H1 (cell line): ENCODE results near the gene FSCN2. TPM values are rescaled to one million over a fixed set of nuclear protein-coding genes. Genes with fewer than 3 reads are reported as not detected.
"Not testable (repeated sequence)": the region's sequence is repeated elsewhere in the genome, so short reads cannot be mapped to it uniquely, and the experiment has no call there.

Source experiments
- CTCF ChIA-PET: fragments of 300-600 bp; sonication (Branson Sonifier 250); formaldehyde crosslinking; loops from one replicate; lab custom pipeline; 2021; ENCODE audit not compliant: partially characterized antibody; lab: Charles Lee
- POLR2A ChIA-PET: fragments of 300-600 bp; sonication (Branson Sonifier 250); formaldehyde crosslinking; loops from one replicate; lab custom pipeline; 2021; ENCODE audit warnings: inconsistent platforms; ENCODE audit not compliant: partially characterized antibody; lab: Charles Lee
- DNase-seq, 2 experiments: peaks; one replicate each; pipeline versions ENCODE4 v3.0.0 to v3.0.0-alpha.2; 2010 to 2022; ENCODE audit warnings: low spot score in 2 of 2, low read depth in 1 of 2, mixed read lengths in 1 of 2
- FAIRE-seq: peaks from 2 replicates; lab custom pipeline; 2011; peaks lifted over from hg19 to GRCh38; lab: Jason Lieb, UNC
- H2AFZ ChIP-seq: 2 replicates; pipeline ENCODE4 v1.8.1; 2012; ENCODE audit warnings: low read length, inconsistent platforms
- H2AK5ac ChIP-seq: 2 replicates; pipeline ENCODE4 v1.6.1; 2013; ENCODE audit warnings: low read depth, low read length
- H2BK120ac ChIP-seq: replicated peaks from 2 replicates; pipeline ENCODE3; 2013; ENCODE audit warnings: low read depth, low read length, inconsistent platforms
- H2BK12ac ChIP-seq: 2 replicates; pipeline ENCODE4 v1.6.1; 2013; ENCODE audit warnings: low read depth, low read length
- H2BK15ac ChIP-seq: 2 replicates; pipeline ENCODE4 v1.6.1; 2013; ENCODE audit warnings: low read length
- H2BK20ac ChIP-seq: 2 replicates; pipeline ENCODE4 v1.6.1; 2013; ENCODE audit warnings: low read length
- H2BK5ac ChIP-seq: 2 replicates; pipeline ENCODE4 v1.6.1; 2013; ENCODE audit warnings: low read depth, low read length
- H3K14ac ChIP-seq: 2 replicates; pipeline ENCODE4 v1.6.1; 2013; ENCODE audit warnings: inconsistent platforms; ENCODE audit not compliant: insufficient read length
- H3K18ac ChIP-seq: 2 replicates; pipeline ENCODE4 v1.6.1; 2013; ENCODE audit warnings: low read length; ENCODE audit errors: extremely low read depth
- H3K23ac ChIP-seq: 2 replicates; pipeline ENCODE4 v1.6.1; 2013; ENCODE audit warnings: inconsistent platforms; ENCODE audit not compliant: insufficient read length
- H3K23me2 ChIP-seq: 2 replicates; pipeline ENCODE4 v1.6.1; 2013; ENCODE audit warnings: low read depth, low read length
- H3K27ac ChIP-seq: 2 replicates; pipeline ENCODE4 v1.6.1; 2011; ENCODE audit warnings: low read depth, low read length, inconsistent platforms
- H3K27me3 ChIP-seq, 4 experiments: replicated peaks in 1 of 4; 1 replicate in 1 of 4; 2 replicates in 3 of 4; pipeline versions ENCODE4 v1.6.1 to v1.8.1; 2011 to 2013; ENCODE audit warnings: low read length in 3 of 4, mild to moderate bottlenecking in 3 of 4, inconsistent platforms in 2 of 4, mixed read lengths in 2 of 4, moderate library complexity in 1 of 4; ENCODE audit not compliant: control insufficient read depth in 3 of 4, insufficient read depth in 3 of 4; ENCODE audit errors: extremely low read depth in 1 of 4
- H3K36me3 ChIP-seq, 4 experiments: 2 replicates each; pipeline versions ENCODE4 v1.6.1 to v1.8.1; 2011 to 2013; ENCODE audit warnings: mild to moderate bottlenecking in 4 of 4, low read length in 3 of 4, moderate library complexity in 2 of 4, control low read depth in 1 of 4, inconsistent platforms in 1 of 4; ENCODE audit not compliant: insufficient read depth in 4 of 4, control insufficient read depth in 2 of 4
- H3K4ac ChIP-seq: replicated peaks from 2 replicates; pipeline ENCODE3; 2013; ENCODE audit warnings: low read length, low read depth, mixed read lengths, inconsistent platforms; ENCODE audit not compliant: insufficient read length
- H3K4me1 ChIP-seq, 4 experiments: replicated peaks in 1 of 4; 1 replicate in 1 of 4; 2 replicates in 3 of 4; pipeline versions ENCODE4 v1.6.1 to v1.8.1; 2011 to 2013; ENCODE audit warnings: low read length in 3 of 4, inconsistent platforms in 2 of 4, mixed read lengths in 1 of 4; ENCODE audit not compliant: insufficient read depth in 4 of 4, control insufficient read depth in 3 of 4
- H3K4me2 ChIP-seq, 2 experiments: 2 replicates each; pipeline versions ENCODE4 v1.6.1 to v1.8.1; 2011 to 2013; ENCODE audit warnings: low read depth in 2 of 2, low read length in 2 of 2, control low read depth in 1 of 2, inconsistent platforms in 1 of 2, mild to moderate bottlenecking in 1 of 2; ENCODE audit not compliant: insufficient read depth in 1 of 2
- H3K4me3 ChIP-seq, 4 experiments: fragments of 200-600, 300-600 bp in 1 of 4; sonication (generic), shearing (Covaris generic), sonication (Bioruptor Twin) in 1 of 4; 2 replicates each; pipeline versions ENCODE4 v1.5.1 to v1.8.1; 2011 to 2016; ENCODE audit warnings: low read length in 4 of 4, low read depth in 3 of 4, control low read depth in 2 of 4, inconsistent platforms in 2 of 4, mild to moderate bottlenecking in 2 of 4, mixed read lengths in 1 of 4, moderate library complexity in 1 of 4; ENCODE audit not compliant: insufficient read depth in 2 of 4; ENCODE audit errors: extremely low read depth in 1 of 4
- H3K56ac ChIP-seq: replicated peaks from 2 replicates; pipeline ENCODE3; 2013; ENCODE audit warnings: low read depth, mild to moderate bottlenecking, mixed read lengths, low read length, inconsistent platforms; ENCODE audit not compliant: insufficient read length
- H3K79me1 ChIP-seq: 2 replicates; pipeline ENCODE4 v1.6.1; 2013; ENCODE audit warnings: low read depth, low read length, control low read depth
- H3K79me2 ChIP-seq, 2 experiments: 2 replicates each; pipeline versions ENCODE4 v1.6.1 to v1.8.1; 2012 to 2013; ENCODE audit warnings: low read length in 2 of 2, mild to moderate bottlenecking in 2 of 2, inconsistent platforms in 1 of 2; ENCODE audit not compliant: insufficient read depth in 2 of 2, control insufficient read depth in 1 of 2
- H3K9ac ChIP-seq, 4 experiments: replicated peaks in 1 of 4; 1 replicate in 1 of 4; 2 replicates in 3 of 4; pipeline versions ENCODE4 v1.6.1 to v1.8.1; 2011 to 2013; ENCODE audit warnings: low read depth in 3 of 4, low read length in 3 of 4, control low read depth in 2 of 4, mild to moderate bottlenecking in 2 of 4, moderate library complexity in 2 of 4, inconsistent platforms in 1 of 4; ENCODE audit errors: extremely low read depth in 1 of 4
- H3K9me3 ChIP-seq, 2 experiments: 2 replicates each; pipeline versions ENCODE4 v1.6.1 to v1.8.1; 2012 to 2013; ENCODE audit warnings: mild to moderate bottlenecking in 2 of 2, moderate library complexity in 2 of 2, control low read depth in 1 of 2, inconsistent platforms in 1 of 2, low read depth in 1 of 2, low read length in 1 of 2, mixed read lengths in 1 of 2; ENCODE audit not compliant: insufficient read depth in 2 of 2
- H4K20me1 ChIP-seq, 2 experiments: replicated peaks in 1 of 2; 2 replicates each; pipeline versions ENCODE3 to v1.8.1; 2011 to 2013; ENCODE audit warnings: inconsistent platforms in 2 of 2, low read length in 2 of 2, mild to moderate bottlenecking in 1 of 2; ENCODE audit not compliant: insufficient read depth in 2 of 2, control insufficient read depth in 1 of 2
- H4K5ac ChIP-seq: 2 replicates; pipeline ENCODE4 v1.6.1; 2013; ENCODE audit warnings: low read length, low read depth, mixed read lengths, inconsistent platforms; ENCODE audit not compliant: insufficient read length
- H4K8ac ChIP-seq: 2 replicates; pipeline ENCODE4 v1.8.0; 2013; ENCODE audit warnings: mild to moderate bottlenecking, moderate library complexity, low read length, inconsistent platforms; ENCODE audit not compliant: insufficient read depth; ENCODE audit errors: extremely low read depth
- H4K91ac ChIP-seq: replicated peaks from 2 replicates; pipeline ENCODE3; 2013; ENCODE audit warnings: low read length, mixed read lengths, inconsistent platforms; ENCODE audit not compliant: insufficient read length
- WGBS, 2 experiments: shearing (Covaris generic) in 1 of 2; methylation state at CpG; one replicate each; pipeline versions ENCODE4 v1.1.6 to v1.1.7; 2013 to 2015; ENCODE audit warnings: low lambda C conversion rate in 2 of 2, mixed read lengths in 2 of 2, inconsistent platforms in 1 of 2, low coverage in 1 of 2, missing lambda C conversion rate in 1 of 2; ENCODE audit not compliant: insufficient replicate concordance in 2 of 2, insufficient coverage in 1 of 2, insufficient read length in 1 of 2; ENCODE audit errors: extremely low coverage in 1 of 2, missing lambda C conversion rate in 1 of 2; 5-methylcytosine and 5-hydroxymethylcytosine counted together
- polyA plus RNA-seq, 7 experiments: library from polyadenylated mRNA; depleted of rRNA in 3 of 7; stranded (reverse) in 5 of 7; unstranded in 2 of 7; fragments of >200 nt in 5 of 7; fragments of 200-250 nt in 2 of 7; gene quantifications; 1 replicate in 5 of 7; 2 replicates in 1 of 7; 4 replicates in 1 of 7; pipeline versions ENCODE4 v1.2.1 to v1.2.3, GENCODE V29; 2011 to 2013; ENCODE audit warnings: missing spikeins in 2 of 7, mixed read lengths in 2 of 7
- total RNA-seq: library from RNA; stranded (reverse); fragmentation: NEBNext Ultra II Directional; extraction: Animal tissue kit (Norgen Biotek cat#: 25700); gene quantifications from 2 replicates; pipeline ENCODE4 v1.2.1, GENCODE V29; 2021

The FSCN2 gene
- total and polyA plus RNA-seq, 2 of the 8 experiments (the other 6 are each of a cell fraction or from before 2014, with no cell fraction given), result 0.18 to 0.30 TPM

DNA sequence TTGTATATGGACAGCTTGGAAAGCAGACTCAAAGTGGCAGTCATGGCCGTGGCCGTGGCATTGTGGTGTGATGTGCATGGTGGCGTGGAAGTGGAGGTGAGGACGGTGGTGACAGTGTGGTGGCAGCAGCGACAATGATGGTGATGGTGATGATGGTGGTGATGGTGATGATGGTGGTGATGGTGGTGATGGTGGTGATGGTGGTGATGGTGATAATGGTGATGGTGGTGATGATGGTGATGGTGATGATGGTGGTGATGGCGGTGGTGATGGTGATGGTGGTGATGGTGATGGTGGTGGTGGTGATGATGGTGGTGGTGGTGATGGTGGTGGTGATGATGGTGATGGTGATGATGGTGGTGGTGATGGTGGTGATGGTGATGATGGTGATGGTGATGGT is 2.8 kb downstream of the FSCN2 start:
- Histone ChIP-seq H3K27me3 (peaks cover 3 to 18% (median 17%) of the 10 kb centered on the region in 4 experiments; a peak in 6 of 7 replicates), H2AK5ac (0 out of 2 replicates have a peak overlapping the region, but pooled peaks have one; percentile 3), H4K20me1 (peaks cover 0 to 10% of the 10 kb centered on the region in 2 experiments), H3K23me2 (peaks cover 26% of the 10 kb centered on the region; the same call in 1 of the 2 replicates)
- not testable (repeated sequence) for H3K27ac ChIP-seq, H2BK15ac ChIP-seq, H3K18ac ChIP-seq, H3K4me2 ChIP-seq, DNase-seq, H3K4me1 ChIP-seq, H2BK12ac ChIP-seq, H3K9ac ChIP-seq, H2AFZ ChIP-seq, H3K79me1 ChIP-seq, H3K23ac ChIP-seq, H3K56ac ChIP-seq, H3K79me2 ChIP-seq, H2BK5ac ChIP-seq, H4K91ac ChIP-seq, H3K14ac ChIP-seq, H2BK120ac ChIP-seq, FAIRE-seq, H3K9me3 ChIP-seq, H4K8ac ChIP-seq, H2BK20ac ChIP-seq, H3K4me3 ChIP-seq, H3K4ac ChIP-seq, H3K36me3 ChIP-seq, H4K5ac ChIP-seq
- POLR2A ChIA-PET, result interaction anchor here (1.1 to 30.5 kb wide), 3 partner anchors 12 to 34 kb away, joined by 3 to 1004 read pairs (median 15); partner anchors contain the start of gene ACTG1
- CTCF ChIA-PET, result interaction anchor here (0.8 to 1.9 kb wide), 3 partner anchors 13 to 276 kb away, joined by 3 to 7 read pairs (median 5); no protein-coding TSS in a partner anchor
- 78% methylated on average over 6 of the region's 6 CpGs; no CpG with 5 or more reads in 1 of the 2 experiments for WGBS, 2 experiments

- H3K4me3 ChIP-seq, H2BK12ac ChIP-seq, H3K23ac ChIP-seq, H2BK5ac ChIP-seq, H2BK15ac ChIP-seq, H3K27ac ChIP-seq, H4K91ac ChIP-seq, H2BK20ac ChIP-seq, H3K4ac ChIP-seq, H3K4me2 ChIP-seq, DNase-seq, H3K36me3 ChIP-seq, H3K79me1 ChIP-seq, CTCF ChIA-PET, H3K4me1 ChIP-seq, H2AFZ ChIP-seq, FAIRE-seq, H3K9ac ChIP-seq, H3K14ac ChIP-seq, H3K18ac ChIP-seq, H2BK120ac ChIP-seq, H3K9me3 ChIP-seq, H3K79me2 ChIP-seq, H4K5ac ChIP-seq, H4K8ac ChIP-seq: not testable (repeated sequence)
- 90% methylated on average over 3 of the region's 3 CpGs; no CpG with 5 or more reads in 1 of the 2 experiments for WGBS, 2 experiments
- Histone ChIP-seq H3K56ac (peak overlapping the region; percentile 59), H3K23me2 (peaks cover 26% of the 10 kb centered on the region; the same call in 1 of the 2 replicates), H3K27me3 (peaks cover 8 to 28% (median 24%) of the 10 kb centered on the region in 4 experiments; a peak in 6 of 7 replicates), H4K20me1 (peaks cover 0 to 10% of the 10 kb centered on the region in 2 experiments), H2AK5ac (peak overlapping the region; percentile 93; the same call in 1 of the 2 replicates)
- POLR2A ChIA-PET, result interaction anchor here (1.0 to 2.8 kb wide), 2 partner anchors 19 to 23 kb away, joined by 3 to 16 read pairs; partner anchors contain the start of gene ACTG1
These were observed 3.8 kb downstream of the FSCN2 start for GRCh38 chr17:81531998-81532404.
